GM23338 (cell line): ENCODE measurements around the gene ZNF83. TPM values are rescaled to one million over a fixed set of nuclear protein-coding genes. Genes with fewer than 3 reads are reported as not detected.

Experiments
- ATAC-seq: fragments of 200-7000 bp; cut with Tn5 transposase; 3 replicates; pipeline ENCODE4 v1.9.1; 2020
- DNase-seq: peaks from one replicate; pipeline ENCODE4 v3.0.0-alpha.2; 2015; ENCODE audit warnings: low spot score
- H2AFZ ChIP-seq: fragments of 200-600 bp; sonication (generic); 2 replicates; pipeline ENCODE4 v1.8.0; 2016; ENCODE audit warnings: antibody characterized with exemption, mild to moderate bottlenecking, moderate library complexity
- H3F3A ChIP-seq: fragments of 200-600 bp; sonication (generic); replicated peaks from 2 replicates; pipeline ENCODE4 v1.8.0; 2017; ENCODE audit warnings: antibody characterized with exemption, mixed run types, low read depth
- H3K27ac ChIP-seq: fragments of 200-600 bp; sonication (generic); 2 replicates; pipeline ENCODE4 v1.6.1; 2016; ENCODE audit warnings: low read depth
- H3K27me3 ChIP-seq: fragments of 200-600 bp; sonication (generic); 2 replicates; pipeline ENCODE4 v1.8.0; 2016; ENCODE audit warnings: mild to moderate bottlenecking, mixed run types, moderate library complexity; ENCODE audit not compliant: insufficient read depth
- H3K36me3 ChIP-seq: fragments of 200-600 bp; sonication (generic); 2 replicates; pipeline ENCODE4 v1.8.0; 2016; ENCODE audit warnings: mild to moderate bottlenecking; ENCODE audit not compliant: insufficient read depth
- H3K4me1 ChIP-seq: fragments of 200-600 bp; sonication (generic); 2 replicates; pipeline ENCODE4 v1.8.0; 2016; ENCODE audit warnings: mild to moderate bottlenecking, moderate library complexity; ENCODE audit not compliant: insufficient read depth
- H3K4me2 ChIP-seq: fragments of 200-600 bp; sonication (generic); 2 replicates; pipeline ENCODE4 v1.7.1; 2017; ENCODE audit warnings: mixed run types
- H3K4me3 ChIP-seq: fragments of 200-600 bp; sonication (generic); 2 replicates; pipeline ENCODE4 v1.6.1; 2016; ENCODE audit warnings: mixed run types
- H3K79me2 ChIP-seq: fragments of 200-600 bp; sonication (generic); replicated peaks from 2 replicates; pipeline ENCODE4 v1.8.0; 2017; ENCODE audit warnings: mild to moderate bottlenecking; ENCODE audit not compliant: insufficient read depth
- H3K9me2 ChIP-seq: fragments of 200-600 bp; sonication (generic); 2 replicates; pipeline ENCODE4 v1.8.0; 2017; ENCODE audit not compliant: insufficient read depth
- H4K20me1 ChIP-seq: fragments of 200-600 bp; sonication (generic); replicated peaks from 2 replicates; pipeline ENCODE4 v1.8.0; 2017; ENCODE audit warnings: mild to moderate bottlenecking; ENCODE audit not compliant: insufficient read depth
- H3K27ac Mint-ChIP-seq: 2 replicates; pipeline ENCODE4 v1.8.0; 2020; ENCODE audit warnings: inconsistent platforms, mild to moderate bottlenecking, moderate library complexity, mixed read lengths
- H3K27me3 Mint-ChIP-seq: 3 replicates; pipeline ENCODE4 v1.8.0; 2022; ENCODE audit warnings: low read depth, mild to moderate bottlenecking, moderate library complexity, mixed read lengths, inconsistent platforms; ENCODE audit not compliant: insufficient read depth, poor library complexity
- H3K36me3 Mint-ChIP-seq: 3 replicates; pipeline ENCODE4 v1.8.0; 2021; ENCODE audit warnings: low read depth, mild to moderate bottlenecking, inconsistent platforms, moderate library complexity, mixed read lengths
- H3K4me1 Mint-ChIP-seq: 3 replicates; pipeline ENCODE4 v1.8.0; 2020; ENCODE audit warnings: mild to moderate bottlenecking, inconsistent platforms, mixed read lengths
- H3K4me3 Mint-ChIP-seq: 3 replicates; pipeline ENCODE4 v1.8.0; 2021; ENCODE audit warnings: moderate library complexity, mild to moderate bottlenecking, inconsistent platforms, mixed read lengths
- H3K9me3 Mint-ChIP-seq: 3 replicates; pipeline ENCODE4 v1.8.0; 2020; ENCODE audit warnings: moderate library complexity, mild to moderate bottlenecking, inconsistent platforms, mixed read lengths
- CREB1 ChIP-seq: fragments of 250-450 bp; sonication (Bioruptor Pico); IDR thresholded peaks from 2 replicates; pipeline ENCODE4 v1.5.0; 2020; ENCODE audit warnings: low read depth, mild to moderate bottlenecking, moderate library complexity
- EZH2 ChIP-seq: fragments of 200-600 bp; sonication (generic); IDR thresholded peaks from one replicate; pipeline ENCODE4 v1.8.0; 2017; ENCODE audit warnings: antibody characterized with exemption, mild to moderate bottlenecking, low read depth; ENCODE audit not compliant: unreplicated experiment
- EZH2phosphoT487 ChIP-seq: fragments of 200-600 bp; sonication (generic); IDR thresholded peaks from one replicate; pipeline ENCODE4 v1.8.1; 2018; ENCODE audit warnings: antibody characterized with exemption; ENCODE audit not compliant: unreplicated experiment
- JUNB ChIP-seq: IDR thresholded peaks from one replicate; pipeline ENCODE4 v1.6.1; 2016; ENCODE audit warnings: antibody characterized with exemption; ENCODE audit not compliant: unreplicated experiment
- NANOG ChIP-seq: IDR thresholded peaks from 2 replicates; pipeline ENCODE4 v1.6.1; 2016; ENCODE audit warnings: antibody characterized with exemption, borderline replicate concordance
- POLR2AphosphoS5 ChIP-seq: IDR thresholded peaks from 2 replicates; pipeline ENCODE4 v1.6.1; 2016; ENCODE audit warnings: antibody characterized with exemption, low read depth
- STAT1 ChIP-seq: IDR thresholded peaks from one replicate; pipeline ENCODE4 v1.6.1; 2016; ENCODE audit warnings: antibody characterized with exemption; ENCODE audit not compliant: unreplicated experiment
- ZNF114 ChIP-seq: fragments of 250-450 bp; sonication (Bioruptor Pico); IDR thresholded peaks from 2 replicates; pipeline ENCODE4 v1.5.0; 2020; ENCODE audit warnings: mild to moderate bottlenecking, moderate library complexity
- ZNF331 ChIP-seq: fragments of 250-450 bp; sonication (Bioruptor Pico); IDR thresholded peaks from 2 replicates; pipeline ENCODE4 v1.5.0; 2020; ENCODE audit warnings: low read depth, mild to moderate bottlenecking, moderate library complexity
- polyA plus RNA-seq: library from polyadenylated mRNA; unstranded; fragments of >200 nt; fragmentation: Nextera tagmentation; extraction: Ambion mirVana; gene quantifications from 2 replicates; pipeline ENCODE4 v1.2.1, GENCODE V29; 2016
- total RNA-seq: library from RNA; depleted of rRNA; stranded (reverse); fragments of >200 nt; shearing (Covaris generic); gene quantifications from 2 replicates; pipeline ENCODE4 v1.2.3, GENCODE V29; 2014
- TF ChIP-seq, protein P1 (sequence below), 2 experiments: fragments of 200-600 bp in 1 of 2; sonication (generic) in 1 of 2; conservative IDR thresholded peaks; 2 replicates each; pipeline versions ENCODE4 v1.5.1 to v1.6.1; 2016 to 2017; ENCODE audit warnings: antibody characterized with exemption in 2 of 2, low read depth in 2 of 2, mild to moderate bottlenecking in 2 of 2, moderate library complexity in 1 of 2
- TF ChIP-seq, protein P2 (sequence below): fragments of 250-450 bp; sonication (Bioruptor Pico); IDR thresholded peaks from 2 replicates; pipeline ENCODE4 v1.5.0; 2020; ENCODE audit warnings: mild to moderate bottlenecking, moderate library complexity
- TF ChIP-seq, protein P3 (sequence below): IDR thresholded peaks from 2 replicates; pipeline ENCODE4 v1.6.1; 2016; ENCODE audit warnings: antibody characterized with exemption
- TF ChIP-seq, protein P4 (sequence below): IDR thresholded peaks from one replicate; pipeline ENCODE4 v1.6.1; 2018; ENCODE audit warnings: antibody characterized with exemption; ENCODE audit not compliant: unreplicated experiment

ZNF83 gene
- total and polyA plus RNA-seq, 2 experiments from 2014 or later, result 16.2 to 25.0 TPM

DNA sequence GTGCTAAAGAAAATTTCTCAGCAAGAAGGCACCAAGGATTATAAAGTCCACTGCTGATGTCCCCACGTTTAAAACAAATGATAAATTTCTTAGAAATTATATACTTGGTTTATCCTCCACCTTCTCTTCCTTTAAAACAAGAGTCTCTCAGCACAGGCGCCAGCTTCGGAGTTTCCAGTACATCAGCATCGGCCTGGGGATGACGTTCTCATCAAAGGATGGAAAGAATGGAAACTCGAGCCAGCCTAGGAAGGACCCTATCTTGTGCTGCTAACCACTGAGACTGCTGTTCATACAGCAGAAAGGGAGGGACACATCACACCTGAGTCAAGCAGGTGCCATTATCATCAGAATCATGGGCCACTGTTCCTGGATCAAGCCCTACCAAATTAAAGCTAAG lies 29.8 kb upstream of the ZNF83 start:
- H3K79me2 ChIP-seq, result no peaks in the 10 kb centered on the region
- no peaks in the 10 kb centered on the region for H3K27me3 ChIP-seq
- TF ChIP-seq ZNF114 (CRISPR knock-in tag) (no peak), ZNF331 (CRISPR knock-in tag) (no peak), EZH2phosphoT487 (no peak), STAT1 (no peak), NANOG (no peak), JUNB (no peak), EZH2 (no peak), POLR2AphosphoS5 (no peak), CREB1 (CRISPR knock-in tag) (no peak)
- TF ChIP-seq, protein P1, sequence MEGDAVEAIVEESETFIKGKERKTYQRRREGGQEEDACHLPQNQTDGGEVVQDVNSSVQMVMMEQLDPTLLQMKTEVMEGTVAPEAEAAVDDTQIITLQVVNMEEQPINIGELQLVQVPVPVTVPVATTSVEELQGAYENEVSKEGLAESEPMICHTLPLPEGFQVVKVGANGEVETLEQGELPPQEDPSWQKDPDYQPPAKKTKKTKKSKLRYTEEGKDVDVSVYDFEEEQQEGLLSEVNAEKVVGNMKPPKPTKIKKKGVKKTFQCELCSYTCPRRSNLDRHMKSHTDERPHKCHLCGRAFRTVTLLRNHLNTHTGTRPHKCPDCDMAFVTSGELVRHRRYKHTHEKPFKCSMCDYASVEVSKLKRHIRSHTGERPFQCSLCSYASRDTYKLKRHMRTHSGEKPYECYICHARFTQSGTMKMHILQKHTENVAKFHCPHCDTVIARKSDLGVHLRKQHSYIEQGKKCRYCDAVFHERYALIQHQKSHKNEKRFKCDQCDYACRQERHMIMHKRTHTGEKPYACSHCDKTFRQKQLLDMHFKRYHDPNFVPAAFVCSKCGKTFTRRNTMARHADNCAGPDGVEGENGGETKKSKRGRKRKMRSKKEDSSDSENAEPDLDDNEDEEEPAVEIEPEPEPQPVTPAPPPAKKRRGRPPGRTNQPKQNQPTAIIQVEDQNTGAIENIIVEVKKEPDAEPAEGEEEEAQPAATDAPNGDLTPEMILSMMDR (conservative IDR thresholded peaks at IDR 0.05; ENCODE audit: low read depth in 2 of 2), result no peak
- TF ChIP-seq, protein P2, sequence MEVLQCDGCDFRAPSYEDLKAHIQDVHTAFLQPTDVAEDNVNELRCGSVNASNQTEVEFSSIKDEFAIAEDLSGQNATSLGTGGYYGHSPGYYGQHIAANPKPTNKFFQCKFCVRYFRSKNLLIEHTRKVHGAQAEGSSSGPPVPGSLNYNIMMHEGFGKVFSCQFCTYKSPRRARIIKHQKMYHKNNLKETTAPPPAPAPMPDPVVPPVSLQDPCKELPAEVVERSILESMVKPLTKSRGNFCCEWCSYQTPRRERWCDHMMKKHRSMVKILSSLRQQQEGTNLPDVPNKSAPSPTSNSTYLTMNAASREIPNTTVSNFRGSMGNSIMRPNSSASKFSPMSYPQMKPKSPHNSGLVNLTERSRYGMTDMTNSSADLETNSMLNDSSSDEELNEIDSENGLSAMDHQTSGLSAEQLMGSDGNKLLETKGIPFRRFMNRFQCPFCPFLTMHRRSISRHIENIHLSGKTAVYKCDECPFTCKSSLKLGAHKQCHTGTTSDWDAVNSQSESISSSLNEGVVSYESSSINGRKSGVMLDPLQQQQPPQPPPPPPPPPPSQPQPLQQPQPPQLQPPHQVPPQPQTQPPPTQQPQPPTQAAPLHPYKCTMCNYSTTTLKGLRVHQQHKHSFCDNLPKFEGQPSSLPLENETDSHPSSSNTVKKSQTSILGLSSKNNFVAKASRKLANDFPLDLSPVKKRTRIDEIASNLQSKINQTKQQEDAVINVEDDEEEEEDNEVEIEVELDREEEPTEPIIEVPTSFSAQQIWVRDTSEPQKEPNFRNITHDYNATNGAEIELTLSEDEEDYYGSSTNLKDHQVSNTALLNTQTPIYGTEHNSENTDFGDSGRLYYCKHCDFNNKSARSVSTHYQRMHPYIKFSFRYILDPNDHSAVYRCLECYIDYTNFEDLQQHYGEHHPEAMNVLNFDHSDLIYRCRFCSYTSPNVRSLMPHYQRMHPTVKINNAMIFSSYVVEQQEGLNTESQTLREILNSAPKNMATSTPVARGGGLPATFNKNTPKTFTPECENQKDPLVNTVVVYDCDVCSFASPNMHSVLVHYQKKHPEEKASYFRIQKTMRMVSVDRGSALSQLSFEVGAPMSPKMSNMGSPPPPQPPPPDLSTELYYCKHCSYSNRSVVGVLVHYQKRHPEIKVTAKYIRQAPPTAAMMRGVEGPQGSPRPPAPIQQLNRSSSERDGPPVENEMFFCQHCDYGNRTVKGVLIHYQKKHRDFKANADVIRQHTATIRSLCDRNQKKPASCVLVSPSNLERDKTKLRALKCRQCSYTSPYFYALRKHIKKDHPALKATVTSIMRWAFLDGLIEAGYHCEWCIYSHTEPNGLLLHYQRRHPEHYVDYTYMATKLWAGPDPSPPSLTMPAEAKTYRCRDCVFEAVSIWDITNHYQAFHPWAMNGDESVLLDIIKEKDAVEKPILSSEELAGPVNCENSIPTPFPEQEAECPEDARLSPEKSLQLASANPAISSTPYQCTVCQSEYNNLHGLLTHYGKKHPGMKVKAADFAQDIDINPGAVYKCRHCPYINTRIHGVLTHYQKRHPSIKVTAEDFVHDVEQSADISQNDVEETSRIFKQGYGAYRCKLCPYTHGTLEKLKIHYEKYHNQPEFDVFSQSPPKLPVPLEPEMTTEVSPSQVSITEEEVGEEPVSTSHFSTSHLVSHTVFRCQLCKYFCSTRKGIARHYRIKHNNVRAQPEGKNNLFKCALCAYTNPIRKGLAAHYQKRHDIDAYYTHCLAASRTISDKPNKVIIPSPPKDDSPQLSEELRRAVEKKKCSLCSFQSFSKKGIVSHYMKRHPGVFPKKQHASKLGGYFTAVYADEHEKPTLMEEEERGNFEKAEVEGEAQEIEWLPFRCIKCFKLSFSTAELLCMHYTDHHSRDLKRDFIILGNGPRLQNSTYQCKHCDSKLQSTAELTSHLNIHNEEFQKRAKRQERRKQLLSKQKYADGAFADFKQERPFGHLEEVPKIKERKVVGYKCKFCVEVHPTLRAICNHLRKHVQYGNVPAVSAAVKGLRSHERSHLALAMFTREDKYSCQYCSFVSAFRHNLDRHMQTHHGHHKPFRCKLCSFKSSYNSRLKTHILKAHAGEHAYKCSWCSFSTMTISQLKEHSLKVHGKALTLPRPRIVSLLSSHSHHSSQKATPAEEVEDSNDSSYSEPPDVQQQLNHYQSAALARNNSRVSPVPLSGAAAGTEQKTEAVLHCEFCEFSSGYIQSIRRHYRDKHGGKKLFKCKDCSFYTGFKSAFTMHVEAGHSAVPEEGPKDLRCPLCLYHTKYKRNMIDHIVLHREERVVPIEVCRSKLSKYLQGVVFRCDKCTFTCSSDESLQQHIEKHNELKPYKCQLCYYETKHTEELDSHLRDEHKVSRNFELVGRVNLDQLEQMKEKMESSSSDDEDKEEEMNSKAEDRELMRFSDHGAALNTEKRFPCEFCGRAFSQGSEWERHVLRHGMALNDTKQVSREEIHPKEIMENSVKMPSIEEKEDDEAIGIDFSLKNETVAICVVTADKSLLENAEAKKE (CRISPR knock-in tag), result no peak
- TF ChIP-seq, protein P3, sequence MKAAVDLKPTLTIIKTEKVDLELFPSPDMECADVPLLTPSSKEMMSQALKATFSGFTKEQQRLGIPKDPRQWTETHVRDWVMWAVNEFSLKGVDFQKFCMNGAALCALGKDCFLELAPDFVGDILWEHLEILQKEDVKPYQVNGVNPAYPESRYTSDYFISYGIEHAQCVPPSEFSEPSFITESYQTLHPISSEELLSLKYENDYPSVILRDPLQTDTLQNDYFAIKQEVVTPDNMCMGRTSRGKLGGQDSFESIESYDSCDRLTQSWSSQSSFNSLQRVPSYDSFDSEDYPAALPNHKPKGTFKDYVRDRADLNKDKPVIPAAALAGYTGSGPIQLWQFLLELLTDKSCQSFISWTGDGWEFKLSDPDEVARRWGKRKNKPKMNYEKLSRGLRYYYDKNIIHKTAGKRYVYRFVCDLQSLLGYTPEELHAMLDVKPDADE, result no peak
- TF ChIP-seq, protein P4, sequence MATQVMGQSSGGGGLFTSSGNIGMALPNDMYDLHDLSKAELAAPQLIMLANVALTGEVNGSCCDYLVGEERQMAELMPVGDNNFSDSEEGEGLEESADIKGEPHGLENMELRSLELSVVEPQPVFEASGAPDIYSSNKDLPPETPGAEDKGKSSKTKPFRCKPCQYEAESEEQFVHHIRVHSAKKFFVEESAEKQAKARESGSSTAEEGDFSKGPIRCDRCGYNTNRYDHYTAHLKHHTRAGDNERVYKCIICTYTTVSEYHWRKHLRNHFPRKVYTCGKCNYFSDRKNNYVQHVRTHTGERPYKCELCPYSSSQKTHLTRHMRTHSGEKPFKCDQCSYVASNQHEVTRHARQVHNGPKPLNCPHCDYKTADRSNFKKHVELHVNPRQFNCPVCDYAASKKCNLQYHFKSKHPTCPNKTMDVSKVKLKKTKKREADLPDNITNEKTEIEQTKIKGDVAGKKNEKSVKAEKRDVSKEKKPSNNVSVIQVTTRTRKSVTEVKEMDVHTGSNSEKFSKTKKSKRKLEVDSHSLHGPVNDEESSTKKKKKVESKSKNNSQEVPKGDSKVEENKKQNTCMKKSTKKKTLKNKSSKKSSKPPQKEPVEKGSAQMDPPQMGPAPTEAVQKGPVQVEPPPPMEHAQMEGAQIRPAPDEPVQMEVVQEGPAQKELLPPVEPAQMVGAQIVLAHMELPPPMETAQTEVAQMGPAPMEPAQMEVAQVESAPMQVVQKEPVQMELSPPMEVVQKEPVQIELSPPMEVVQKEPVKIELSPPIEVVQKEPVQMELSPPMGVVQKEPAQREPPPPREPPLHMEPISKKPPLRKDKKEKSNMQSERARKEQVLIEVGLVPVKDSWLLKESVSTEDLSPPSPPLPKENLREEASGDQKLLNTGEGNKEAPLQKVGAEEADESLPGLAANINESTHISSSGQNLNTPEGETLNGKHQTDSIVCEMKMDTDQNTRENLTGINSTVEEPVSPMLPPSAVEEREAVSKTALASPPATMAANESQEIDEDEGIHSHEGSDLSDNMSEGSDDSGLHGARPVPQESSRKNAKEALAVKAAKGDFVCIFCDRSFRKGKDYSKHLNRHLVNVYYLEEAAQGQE, result no peak
- peaks cover 2% of the 10 kb centered on the region for H3K27me3 Mint-ChIP-seq
- H3K4me2 ChIP-seq, result no peak overlapping the region
- H3K36me3 ChIP-seq, result no peaks in the 10 kb centered on the region
- no peaks in the 10 kb centered on the region; the same call in 1 of the 2 replicates for H4K20me1 ChIP-seq
- DNase-seq (no peak), ATAC-seq (no peak)
- H3K9me2 ChIP-seq, result no peaks in the 10 kb centered on the region
- no peak overlapping the region for H2AFZ ChIP-seq
- H3K27ac ChIP-seq, result no peak overlapping the region
- H3K4me3 Mint-ChIP-seq, result no peak overlapping the region
- H3K36me3 Mint-ChIP-seq, result peaks cover 4% of the 10 kb centered on the region; the same call in 2 of the 3 replicates
- H3K4me1 Mint-ChIP-seq, result peaks cover 28% of the 10 kb centered on the region
- H3K27ac Mint-ChIP-seq, result no peak overlapping the region
- H3F3A ChIP-seq, result no peaks in the 10 kb centered on the region
- peaks cover 16% of the 10 kb centered on the region for H3K4me1 ChIP-seq
- H3K4me3 ChIP-seq, result no peak overlapping the region
- no peaks in the 10 kb centered on the region for H3K9me3 Mint-ChIP-seq
